NCI-H2227 (cell line): ENCODE results near the gene SLC9A9.

ENCODE experiments used
- DNase-seq: peaks from one replicate; lab custom pipeline; 2025; ENCODE audit not compliant: unreplicated experiment; lab: John Stamatoyannopoulos, UW

Gene SLC9A9

DNA sequence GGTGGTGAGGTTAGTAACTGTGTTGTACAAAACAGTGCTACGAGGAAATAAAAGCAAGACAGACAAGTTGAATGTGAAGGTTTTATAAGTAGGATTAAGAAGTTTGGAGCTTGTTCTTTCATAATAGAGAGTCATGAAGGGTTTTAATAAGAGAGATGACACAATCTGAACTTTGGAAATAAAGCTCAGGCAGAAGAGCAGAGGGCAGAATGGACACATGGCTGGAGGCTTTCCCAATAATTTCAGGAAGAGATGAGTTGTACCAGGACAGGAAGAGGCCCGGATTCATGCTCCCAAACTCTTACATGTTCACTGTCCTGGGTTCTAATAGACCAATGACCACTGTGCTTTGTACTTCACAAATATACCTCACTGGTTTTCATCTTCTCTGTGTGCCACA, 194.8 kb downstream of the SLC9A9 start:
- no peak for DNase-seq

DNA sequence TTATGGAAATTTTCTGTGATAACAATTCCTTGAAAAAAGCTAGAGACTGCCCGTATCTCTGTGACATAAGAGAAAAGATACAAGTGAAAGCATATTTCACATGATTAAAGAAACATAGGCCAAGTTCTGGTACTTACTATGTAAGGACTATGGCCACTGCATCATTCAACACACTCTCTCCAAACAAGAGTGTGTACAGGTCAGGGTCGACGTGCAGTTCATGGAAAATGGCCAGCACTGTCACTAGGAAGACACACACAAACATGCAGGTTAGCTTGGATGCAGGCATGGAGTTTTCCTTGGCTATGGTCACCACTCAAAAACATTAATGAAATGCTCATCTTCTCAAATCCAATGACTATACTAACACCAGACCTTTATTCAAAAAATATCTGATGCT, 196.2 kb downstream of the SLC9A9 start:
- no peak for DNase-seq

DNA sequence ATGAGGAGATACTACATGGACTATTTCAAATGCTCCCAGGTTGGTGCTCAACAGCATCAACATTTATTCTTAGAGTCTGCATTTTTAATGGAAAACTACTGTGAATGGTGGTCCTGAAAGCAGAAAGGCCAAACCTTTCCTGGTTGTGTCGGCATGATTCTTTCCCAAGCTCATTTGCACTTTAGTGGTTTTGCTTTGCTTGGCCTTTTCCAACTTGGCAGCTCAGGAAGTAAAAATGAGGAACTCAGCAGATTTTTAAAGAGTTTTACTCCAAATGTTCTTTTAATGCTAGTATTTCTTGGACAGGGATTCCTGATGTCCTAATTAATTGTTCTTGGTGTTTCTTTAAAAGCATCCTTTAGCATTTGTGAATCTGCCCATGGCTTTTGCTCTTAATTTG, 197.4 kb downstream of the SLC9A9 start:
- no peak for DNase-seq

DNA sequence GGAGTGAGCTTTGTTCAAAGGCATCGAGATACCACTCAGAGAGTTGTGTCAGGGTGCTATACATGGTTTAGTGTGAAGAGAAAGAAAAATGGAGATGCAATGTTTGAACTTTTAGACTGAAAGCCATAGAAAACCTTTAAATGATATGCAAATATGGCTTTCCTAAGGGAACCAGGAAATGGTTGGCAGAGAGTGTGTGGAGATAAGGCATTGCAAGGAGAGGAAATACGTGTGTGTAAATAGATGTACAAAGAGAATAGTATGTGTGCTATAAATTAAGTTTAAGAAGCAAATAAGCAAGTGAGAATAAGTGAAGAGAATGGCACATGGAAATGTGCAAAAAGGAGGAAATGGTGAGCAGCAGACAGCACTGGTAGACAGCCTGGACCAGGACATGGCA, 198.1 kb downstream of the SLC9A9 start:
- DNase-seq: no peak

DNA sequence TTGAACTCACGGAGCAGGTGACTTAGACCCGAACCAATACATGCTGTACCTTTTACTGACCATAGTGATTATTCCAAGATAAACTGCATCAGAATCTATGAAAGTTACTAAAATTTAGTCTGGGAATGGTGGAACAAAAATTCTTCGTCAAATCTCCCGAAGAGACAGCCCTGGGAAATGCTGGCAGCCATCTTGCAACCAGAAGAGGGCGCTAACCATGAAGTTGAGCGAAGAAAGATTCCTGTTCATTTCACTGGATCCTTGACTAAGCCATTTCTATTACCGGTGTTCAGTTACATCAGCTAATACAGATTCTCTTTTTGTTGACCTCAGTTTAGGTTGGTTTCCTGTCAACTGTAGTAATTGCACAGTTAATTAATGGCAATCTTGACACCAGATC, 199.6 kb downstream of the SLC9A9 start:
- no peak for DNase-seq

DNA sequence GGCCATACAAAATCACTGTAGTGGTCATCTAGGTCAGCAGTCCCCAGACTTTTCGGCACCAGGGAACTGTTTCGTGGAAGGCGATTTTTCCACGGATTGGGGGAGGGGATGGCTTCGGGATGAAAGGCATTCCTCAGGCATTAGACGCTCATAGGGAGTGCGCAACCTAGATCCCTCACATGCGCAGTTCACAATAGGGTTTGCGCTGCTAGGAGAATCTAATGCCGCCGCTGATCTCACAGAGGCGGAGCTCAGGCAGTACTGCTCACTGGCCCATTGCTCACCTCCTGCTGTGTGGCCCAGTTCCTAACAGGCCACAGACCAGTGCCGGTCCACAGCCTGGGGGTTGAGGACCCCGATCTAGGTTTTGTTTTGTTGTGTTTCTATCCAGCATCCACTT, 200.1 kb downstream of the SLC9A9 start:
- DNase-seq: no peak

DNA sequence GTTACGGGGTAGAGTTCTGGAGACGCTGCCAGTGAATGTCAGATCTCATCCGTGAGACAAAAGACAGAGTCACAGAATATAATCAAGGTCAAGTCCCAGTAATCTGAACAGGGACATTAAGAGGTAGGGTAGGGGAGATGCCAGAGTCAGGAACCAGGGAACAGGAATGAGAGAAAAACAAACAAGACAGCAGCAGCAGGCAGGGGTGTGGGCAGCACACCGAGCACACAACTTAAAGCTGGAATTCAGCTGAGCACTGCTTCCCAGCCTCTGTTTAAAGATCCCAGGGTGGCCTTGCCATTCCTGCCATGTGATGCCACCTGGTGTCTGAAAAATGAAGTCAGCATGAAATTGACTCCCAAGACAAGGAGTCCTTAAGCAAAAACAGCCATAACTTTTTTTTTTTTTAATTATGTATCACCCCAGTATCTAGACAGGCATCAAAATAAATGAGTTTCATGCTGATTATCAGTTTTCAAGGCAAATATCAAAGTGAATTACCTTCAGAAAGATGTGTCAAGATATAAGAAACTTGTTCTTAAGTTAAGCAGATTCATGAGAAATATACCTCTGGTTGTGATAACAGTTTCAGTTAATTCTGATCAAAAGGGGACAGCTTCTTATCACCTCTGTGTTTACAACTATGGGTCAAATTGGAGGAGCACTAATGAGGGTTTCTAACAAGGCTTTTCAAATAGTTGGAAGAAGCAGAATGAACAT, 203.7 kb downstream of the SLC9A9 start:
- peak; percentile 62 for DNase-seq

DNA sequence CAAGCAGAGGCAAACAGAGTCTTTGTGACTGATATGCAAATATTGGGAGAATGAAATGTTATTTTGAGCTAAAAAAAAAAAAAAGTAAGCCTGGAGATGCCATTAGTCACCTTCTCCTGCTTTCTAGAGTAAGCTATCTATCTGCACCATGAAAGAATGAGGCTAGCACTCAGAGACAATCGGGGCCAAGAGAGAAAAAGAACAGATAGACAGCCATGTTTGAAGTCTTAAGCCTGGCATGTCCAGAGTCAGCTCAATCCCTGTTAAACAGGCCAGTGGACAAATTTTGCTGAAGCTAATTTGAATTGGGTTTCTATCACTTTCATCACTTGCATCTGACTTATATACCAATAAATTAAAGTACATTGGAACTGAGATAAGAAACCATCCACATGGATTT, 204.4 kb downstream of the SLC9A9 start:
- DNase-seq: no peak

DNA sequence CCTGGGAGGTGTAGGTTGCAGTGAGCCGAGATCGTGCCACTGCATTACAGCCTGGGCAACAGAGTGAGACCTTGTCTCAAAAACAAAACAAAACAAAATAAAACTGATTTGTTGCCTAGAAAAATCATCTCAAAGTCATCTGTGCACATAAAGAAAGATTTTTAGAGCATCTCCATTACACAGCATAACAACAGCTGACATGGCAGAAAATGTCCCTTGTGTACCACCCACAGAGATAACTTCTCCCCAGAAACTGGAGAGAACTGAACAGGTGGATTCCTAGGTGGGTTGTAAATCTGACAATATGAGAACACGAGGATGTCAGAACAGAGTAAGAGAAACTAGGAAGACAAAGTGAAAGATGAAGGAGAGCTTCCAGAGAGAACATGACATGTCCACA, 207.5 kb downstream of the SLC9A9 start:
- no peak for DNase-seq

DNA sequence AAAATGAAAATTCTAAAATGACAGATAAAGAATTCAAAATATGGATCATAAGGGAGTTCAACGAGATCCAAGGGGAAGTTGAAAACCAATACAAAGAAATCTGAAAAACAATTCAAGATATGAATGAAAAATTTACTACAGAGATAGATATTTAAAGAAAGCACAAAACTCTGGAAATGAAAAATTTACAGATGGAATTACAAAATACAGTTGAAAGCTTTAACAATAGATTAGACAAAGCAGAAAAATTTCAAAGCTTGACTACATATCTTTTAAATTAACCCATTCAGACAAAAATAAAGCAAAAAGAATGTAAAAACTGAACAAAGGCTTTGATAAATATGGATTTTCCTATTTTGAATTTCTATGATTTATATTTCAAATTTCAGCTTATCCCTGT, 211.1 kb downstream of the SLC9A9 start:
- no peak for DNase-seq

DNA sequence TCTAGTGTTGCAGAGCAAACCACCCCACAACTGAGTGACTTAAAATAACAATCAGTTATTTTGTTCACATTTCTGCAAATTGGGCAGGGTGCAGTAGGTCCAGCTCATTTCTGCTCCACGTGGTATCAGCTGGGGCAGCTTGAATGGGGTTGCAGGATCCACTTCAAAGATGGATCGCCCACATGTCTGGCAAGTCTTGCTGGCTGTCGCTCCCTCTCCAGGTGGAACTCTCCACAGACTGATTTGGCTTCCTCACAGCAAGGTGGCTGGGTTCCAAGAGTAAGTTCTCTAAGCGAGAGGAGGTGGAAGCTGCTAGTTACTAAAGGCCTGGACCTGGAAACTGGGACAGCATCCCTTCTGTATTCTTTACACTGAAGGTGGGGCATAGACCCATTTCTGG, 213.3 kb downstream of the SLC9A9 start:
- no peak for DNase-seq

DNA sequence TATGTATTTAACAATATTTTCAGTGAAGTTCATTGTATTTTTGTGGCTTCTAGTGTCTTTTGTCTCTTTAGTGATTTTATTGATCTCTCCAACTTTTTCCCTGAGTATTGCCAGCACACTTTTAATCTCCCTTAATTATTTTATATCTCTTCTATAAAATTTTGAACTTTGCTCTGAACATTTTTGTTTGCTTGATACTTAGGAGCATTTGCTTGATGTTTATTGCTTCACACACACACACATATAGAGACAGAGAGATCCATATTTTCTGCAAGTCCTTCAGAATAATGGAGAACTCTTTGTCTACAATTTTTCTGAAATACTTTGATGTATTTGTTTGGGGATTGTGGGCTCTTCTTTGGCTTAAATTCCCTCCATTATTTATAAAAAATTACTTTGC, 213.8 kb downstream of the SLC9A9 start:
- no peak for DNase-seq

DNA sequence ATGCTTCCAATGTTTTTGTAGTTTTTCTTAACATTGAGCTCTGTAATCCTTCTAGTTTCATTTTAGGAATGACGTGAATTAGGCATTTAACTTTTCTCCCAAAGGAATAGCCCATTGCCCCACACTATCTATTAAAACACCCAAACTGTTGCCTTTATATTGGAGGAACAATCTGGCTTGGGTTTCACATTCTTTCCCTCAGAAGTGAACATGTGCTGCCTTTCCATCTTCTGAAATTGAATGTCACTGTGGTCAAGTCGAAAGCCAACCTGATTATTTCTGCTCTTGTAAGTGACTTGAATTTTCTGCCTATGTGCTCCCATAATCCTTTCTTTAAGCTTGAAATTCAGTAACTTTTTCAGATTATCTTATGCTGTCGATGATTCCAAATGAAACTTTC, 214.5 kb downstream of the SLC9A9 start:
- no peak for DNase-seq

DNA sequence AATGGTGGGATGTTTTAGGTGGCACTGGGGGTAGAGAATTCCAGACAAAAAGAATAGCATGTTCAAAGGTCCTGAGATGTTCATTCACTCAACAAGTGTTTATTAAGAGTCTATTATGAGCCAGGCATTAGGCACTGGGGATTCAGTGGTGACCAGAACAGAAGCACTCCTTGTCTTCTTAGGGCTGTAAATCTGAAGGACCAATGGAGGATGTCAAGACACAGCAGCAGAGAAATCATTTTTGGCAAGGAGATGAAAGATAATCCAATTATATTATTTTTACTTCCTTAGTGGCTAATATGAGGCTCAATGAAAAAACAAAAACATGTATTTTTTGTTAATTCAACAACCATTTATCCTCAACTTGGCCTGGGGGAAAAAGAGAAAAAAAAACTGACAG, 218.5 kb downstream of the SLC9A9 start:
- no peak for DNase-seq

DNA sequence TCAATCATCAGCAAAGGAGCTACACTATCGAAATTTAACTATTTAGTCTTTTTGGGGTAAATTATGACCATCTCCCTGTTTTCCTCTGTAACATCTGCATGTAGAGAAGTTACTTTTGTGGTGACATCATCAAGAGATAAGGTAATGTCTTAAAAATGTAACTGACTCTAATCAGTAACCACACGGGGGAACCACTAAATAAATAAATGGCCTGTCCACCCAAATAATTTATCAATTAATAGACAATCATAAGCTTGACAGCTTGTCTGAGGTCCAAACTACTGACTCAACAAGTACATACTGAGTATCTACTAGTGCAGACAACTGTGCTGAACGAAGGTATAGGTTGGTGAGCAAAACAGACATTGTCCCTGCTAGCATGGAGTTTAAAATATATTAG, 219.3 kb downstream of the SLC9A9 start:
- DNase-seq: no peak

DNA sequence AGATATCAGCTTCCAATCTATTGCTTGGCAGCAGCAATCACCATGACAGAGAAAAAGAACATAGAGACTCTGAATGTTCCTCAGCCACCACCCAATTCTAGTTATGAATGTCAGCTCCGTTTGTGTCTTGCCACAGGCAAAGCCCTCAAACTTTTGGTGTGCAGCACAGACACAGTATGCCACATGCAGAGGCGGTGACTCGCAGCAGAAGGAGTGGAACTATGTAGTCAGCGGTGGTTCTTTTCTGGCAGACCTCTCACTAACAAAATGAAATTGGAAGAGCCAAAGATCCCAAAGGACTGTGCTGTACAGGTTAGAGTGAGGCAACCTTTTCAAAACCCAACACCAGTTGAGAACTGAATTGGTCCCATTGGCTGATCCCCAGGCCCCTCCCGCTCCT, 220.9 kb downstream of the SLC9A9 start:
- DNase-seq: no peak

DNA sequence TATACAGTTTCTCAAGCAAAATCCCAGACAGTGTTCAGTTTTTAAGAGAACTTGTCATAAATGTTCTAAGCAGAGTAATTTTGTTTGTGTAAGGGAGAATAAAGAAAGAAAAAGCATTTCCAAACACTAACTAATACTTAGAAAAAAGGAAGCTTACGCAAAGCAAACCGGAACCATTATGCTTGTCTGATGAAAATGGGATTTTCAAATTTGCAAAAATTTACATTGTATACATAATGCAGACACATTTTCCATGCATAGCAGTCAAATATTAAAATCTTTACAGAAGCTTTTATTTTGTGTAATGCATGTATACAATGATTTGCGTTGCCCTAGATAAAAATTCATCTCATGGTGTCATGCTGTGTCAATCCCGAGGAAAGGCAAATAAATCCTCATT, 229.0 kb downstream of the SLC9A9 start:
- DNase-seq: no peak

DNA sequence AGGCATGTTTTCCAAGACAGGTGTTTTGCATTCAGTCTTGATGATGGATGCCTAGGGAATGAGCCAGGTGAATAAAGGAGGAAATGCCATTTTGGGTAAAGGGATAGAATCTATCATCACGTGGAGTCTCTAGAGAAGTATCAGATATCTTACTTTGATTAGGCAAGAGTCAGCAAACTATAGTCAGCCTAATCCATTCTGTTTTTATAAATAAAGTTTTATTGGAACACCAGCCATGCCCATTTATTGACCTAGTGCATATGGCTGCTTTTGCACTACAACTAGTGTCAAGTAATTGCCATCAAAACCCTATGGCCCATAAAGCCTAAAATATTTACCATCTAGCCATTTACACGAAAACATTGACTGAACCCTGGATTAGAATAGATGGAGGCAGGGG, 231.2 kb downstream of the SLC9A9 start:
- no peak for DNase-seq

DNA sequence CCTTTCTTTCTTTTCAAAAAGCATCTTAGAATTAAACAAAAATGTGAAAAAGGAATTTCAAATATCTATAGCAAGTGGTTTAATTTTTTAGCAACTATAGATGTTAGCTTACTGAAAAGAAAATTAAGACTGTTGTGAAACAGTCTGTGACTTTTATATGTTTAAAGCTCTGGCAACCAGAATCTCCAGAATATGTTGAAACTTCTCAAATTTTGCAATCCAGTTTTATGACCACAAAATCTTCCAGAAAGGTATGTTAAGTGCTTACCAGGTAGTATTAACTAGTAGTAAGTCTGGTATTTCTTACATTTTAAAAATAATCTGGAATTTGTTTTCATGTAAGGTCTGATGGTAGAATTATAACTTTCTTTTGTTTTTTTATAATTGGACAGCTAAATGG, 235.0 kb downstream of the SLC9A9 start:
- no peak for DNase-seq

DNA sequence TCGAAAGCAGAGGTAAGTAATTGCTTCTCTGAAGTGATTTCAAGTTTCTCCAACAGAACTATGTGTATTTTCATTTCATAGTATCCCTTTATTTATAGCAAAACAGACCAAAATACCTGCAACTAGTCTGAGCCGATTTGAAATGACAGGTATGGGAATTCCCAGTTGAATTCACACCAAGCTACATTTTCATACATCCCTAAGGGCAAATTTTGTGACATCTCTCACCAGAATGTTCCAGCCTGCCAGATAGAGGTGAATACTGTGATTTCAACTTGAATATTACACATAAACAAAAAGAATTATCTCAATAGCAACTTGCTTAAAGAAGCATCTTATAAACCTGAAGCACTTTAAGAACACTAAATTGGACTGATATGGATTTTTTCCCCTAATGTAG, 235.7 kb downstream of the SLC9A9 start:
- no peak for DNase-seq

DNA sequence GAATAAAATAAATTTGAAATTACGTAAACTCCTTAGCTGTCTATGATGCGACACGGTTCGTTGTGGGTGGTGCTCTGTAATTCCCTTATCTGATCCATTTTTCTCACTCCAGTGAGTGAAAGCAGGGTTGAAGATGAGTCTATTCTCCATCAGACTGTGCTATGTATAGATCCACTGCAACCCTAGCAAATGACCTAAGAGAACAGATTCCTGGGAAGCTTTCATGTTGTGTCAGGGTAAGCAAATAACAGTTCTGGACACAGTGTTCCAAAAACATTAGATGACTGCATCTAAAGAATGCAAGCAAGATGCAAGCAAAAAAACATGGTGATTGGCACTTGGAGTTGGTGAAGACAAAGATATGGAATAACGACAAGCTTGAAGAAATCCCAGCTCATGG, 239.3 kb downstream of the SLC9A9 start:
- no peak for DNase-seq

DNA sequence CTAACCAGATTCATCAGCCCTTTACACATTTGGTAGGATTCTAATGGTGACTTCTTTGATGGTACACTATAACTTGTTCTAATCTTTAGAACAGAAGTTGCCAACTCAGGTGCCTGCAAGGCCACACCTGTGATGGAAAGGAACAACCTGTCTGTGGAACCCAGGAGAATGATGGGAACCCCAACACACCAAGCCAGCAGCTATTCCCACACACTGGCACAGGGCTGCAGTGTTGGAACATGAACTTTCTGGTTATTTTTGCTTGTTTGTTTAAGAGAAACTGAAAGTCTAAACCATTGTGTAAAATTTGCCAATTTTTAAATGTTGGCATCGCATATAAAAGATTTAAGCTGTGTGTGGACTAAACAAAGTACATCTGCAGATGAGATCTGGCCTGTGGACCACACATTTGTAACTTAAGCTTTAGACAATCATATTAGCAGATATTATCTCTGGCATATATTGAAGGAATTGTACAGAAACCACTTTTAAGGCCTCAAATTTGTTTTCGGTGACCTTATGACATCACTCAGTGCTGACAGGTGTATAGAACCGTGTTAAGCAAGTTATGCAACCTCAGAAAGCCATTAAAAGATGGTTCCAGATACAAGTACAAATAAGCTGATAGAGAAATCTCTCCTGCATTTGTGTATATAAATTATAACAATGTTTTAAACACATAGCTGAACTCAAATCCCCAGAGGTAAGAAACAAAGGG, 242.9 kb downstream of the SLC9A9 start:
- no peak for DNase-seq
